HepG2 (cell line): ENCODE results near the gene P2RY6. TPM values are rescaled to one million over a fixed set of nuclear protein-coding genes. Genes with fewer than 3 reads are reported as not detected.
A peak's percentile ranks its signal among the peaks of the same experiment; 100 is the strongest.

Experiments
- ARHGAP35 ChIP-seq: sonication (generic); formaldehyde crosslinking; IDR thresholded peaks from 2 replicates; pipeline ENCODE4 v1.9.0; 2022; ENCODE audit warnings: mild to moderate bottlenecking, inconsistent platforms, moderate library complexity, missing genetic modification reagents, borderline replicate concordance
- CC2D1A ChIP-seq: sonication (generic); formaldehyde crosslinking; IDR thresholded peaks from 2 replicates; pipeline ENCODE4 v1.8.1; 2023; ENCODE audit warnings: mild to moderate bottlenecking, missing genetic modification reagents
- FOSL1 ChIP-seq: sonication (generic); formaldehyde crosslinking; IDR thresholded peaks from 2 replicates; pipeline ENCODE4 v1.9.0; 2021; ENCODE audit warnings: missing genetic modification reagents, borderline replicate concordance
- FOSL2 ChIP-seq: sonication (generic); formaldehyde crosslinking; IDR thresholded peaks from 2 replicates; pipeline ENCODE4 v1.4.0; 2020; ENCODE audit warnings: missing genetic modification reagents
- HHEX ChIP-seq: IDR thresholded peaks from 2 replicates; pipeline ENCODE4 v1.6.1; 2016; ENCODE audit warnings: control low read depth
- HNRNPLL ChIP-seq: fragments of 200-400 bp; formaldehyde crosslinking; IDR thresholded peaks from 2 replicates; pipeline ENCODE4 v1.6.1; 2017; ENCODE audit warnings: mild to moderate bottlenecking, low read depth, low read length; ENCODE audit not compliant: poor library complexity, severe bottlenecking
- KAT2B ChIP-seq: fragments of 150-350 bp; IDR thresholded peaks from 2 replicates; pipeline ENCODE4 v1.6.1; 2014; ENCODE audit warnings: low read depth, low read length, borderline replicate concordance
- KLF16 ChIP-seq, 2 experiments: sonication (generic) in 1 of 2; formaldehyde crosslinking in 1 of 2; IDR thresholded peaks; 2 replicates each; pipeline versions ENCODE4 v1.6.1 to v1.8.0; 2016 to 2023; ENCODE audit warnings: missing genetic modification reagents in 2 of 2, missing compliant biosample characterization in 1 of 2
- KMT2B ChIP-seq: IDR thresholded peaks from 2 replicates; pipeline ENCODE4 v1.6.1; 2016; ENCODE audit warnings: missing genetic modification reagents, missing compliant biosample characterization
- LBX2 ChIP-seq: sonication (generic); formaldehyde crosslinking; IDR thresholded peaks from 2 replicates; pipeline ENCODE4 v1.5.0; 2020; ENCODE audit warnings: missing genetic modification reagents, mild to moderate bottlenecking, borderline replicate concordance
- MAZ ChIP-seq, 2 experiments: sonication (generic) in 1 of 2; formaldehyde crosslinking in 1 of 2; IDR thresholded peaks; 2 replicates each; pipeline versions ENCODE4 v1.5.0 to v1.6.1; 2012 to 2020; ENCODE audit warnings: low read depth in 2 of 2, mild to moderate bottlenecking in 2 of 2, borderline replicate concordance in 1 of 2, improper control_type of control experiment in 1 of 2, low read length in 1 of 2, missing genetic modification reagents in 1 of 2, moderate library complexity in 1 of 2
- MEF2D ChIP-seq: sonication (generic); formaldehyde crosslinking; IDR thresholded peaks from 2 replicates; pipeline ENCODE4 v1.5.1; 2020; ENCODE audit warnings: mild to moderate bottlenecking, missing genetic modification reagents
- MIXL1 ChIP-seq: IDR thresholded peaks from 2 replicates; pipeline ENCODE4 v1.6.1; 2016
- MTF2 ChIP-seq: sonication (generic); formaldehyde crosslinking; IDR thresholded peaks from 2 replicates; pipeline ENCODE4 v1.5.0; 2020; ENCODE audit warnings: missing genetic modification reagents, borderline replicate concordance
- NR2F2 ChIP-seq: IDR thresholded peaks from 2 replicates; pipeline ENCODE4 v1.6.1; 2012; ENCODE audit warnings: low read depth, inconsistent platforms, borderline replicate concordance
- PREB ChIP-seq: sonication (generic); formaldehyde crosslinking; IDR thresholded peaks from 2 replicates; pipeline ENCODE4 v1.4.0; 2020; ENCODE audit warnings: missing genetic modification reagents
- SNAPC2 ChIP-seq: sonication (generic); formaldehyde crosslinking; IDR thresholded peaks from 2 replicates; pipeline ENCODE4 v1.8.1; 2022; ENCODE audit warnings: mild to moderate bottlenecking, missing genetic modification reagents
- SOX5 ChIP-seq: IDR thresholded peaks from 2 replicates; pipeline ENCODE4 v1.6.1; 2016; ENCODE audit warnings: borderline replicate concordance
- TCF12 ChIP-seq, 2 experiments: fragments of 450-650 bp in 1 of 2; sonication (generic) in 1 of 2; formaldehyde crosslinking in 1 of 2; IDR thresholded peaks; 2 replicates each; pipeline versions ENCODE4 v1.6.1 to v1.8.0; 2017 to 2022; ENCODE audit warnings: antibody characterized with exemption in 1 of 2, mild to moderate bottlenecking in 1 of 2, missing genetic modification reagents in 1 of 2, moderate library complexity in 1 of 2
- ZFP36L1 ChIP-seq: sonication (generic); formaldehyde crosslinking; IDR thresholded peaks from 2 replicates; pipeline ENCODE4 v1.8.0; 2022; ENCODE audit warnings: mild to moderate bottlenecking, missing genetic modification reagents, moderate library complexity
- ZNF20 ChIP-seq: sonication (generic); formaldehyde crosslinking; IDR thresholded peaks from 2 replicates; pipeline ENCODE4 v1.4.0; 2020; ENCODE audit warnings: mild to moderate bottlenecking, moderate library complexity, missing genetic modification reagents
- ZNF205 ChIP-seq: IDR thresholded peaks from 2 replicates; pipeline ENCODE4 v1.6.1; 2018; ENCODE audit warnings: missing biosample characterization, missing genetic modification reagents
- ZNF431 ChIP-seq: sonication (generic); formaldehyde crosslinking; IDR thresholded peaks from 2 replicates; pipeline ENCODE4 v1.9.0; 2022; ENCODE audit warnings: missing genetic modification reagents, low read depth, mild to moderate bottlenecking, borderline replicate concordance
- ZNF460 ChIP-seq: sonication (generic); formaldehyde crosslinking; IDR thresholded peaks from 2 replicates; pipeline ENCODE4 v1.5.1; 2020; ENCODE audit warnings: missing genetic modification reagents, mild to moderate bottlenecking, borderline replicate concordance
- ZNF7 ChIP-seq: IDR thresholded peaks from 2 replicates; pipeline ENCODE4 v1.6.1; 2016; ENCODE audit warnings: missing biosample characterization, missing genetic modification reagents
- polyA plus RNA-seq, 8 experiments: library from polyadenylated mRNA; depleted of rRNA in 3 of 8; stranded (reverse) in 7 of 8; unstranded in 1 of 8; fragments of >200 nt; fragmentation: Illumina TruSeq in 4 of 8; extraction: Trizol in 4 of 8; gene quantifications; 2 replicates each; pipeline versions ENCODE4 v1.2.1 to v1.2.3, GENCODE V29; 2011 to 2016; ENCODE audit warnings: low read depth in 4 of 8, missing spikeins in 1 of 8, mixed read lengths in 1 of 8; ENCODE audit not compliant: insufficient read depth in 1 of 8
- total RNA-seq, 5 experiments: library from RNA; depleted of rRNA; stranded (reverse); fragments of >200 nt; fragmentation: Illumina TruSeq; extraction: Trizol; gene quantifications; 2 replicates each; pipeline ENCODE4 v1.2.3, GENCODE V29; 2016; ENCODE audit warnings: low read depth in 1 of 5
- TF ChIP-seq, protein P1 (sequence below): IDR thresholded peaks from 2 replicates; pipeline ENCODE4 v1.6.1; 2012; ENCODE audit warnings: inconsistent platforms
- TF ChIP-seq, protein P2 (sequence below): sonication (generic); formaldehyde crosslinking; conservative IDR thresholded peaks from 2 replicates; pipeline ENCODE4 v1.8.0; 2022; ENCODE audit warnings: mild to moderate bottlenecking, moderate library complexity, missing genetic modification reagents

The P2RY6 gene
- total and polyA plus RNA-seq, 2 of the 13 experiments (the other 11 are each of a cell fraction or from before 2014, with no cell fraction given), result 0.09 to 0.29 TPM

GRCh38 chr11:73237471-73238290 is 34.5 kb upstream of the P2RY6 start (continued):
- TF ChIP-seq CC2D1A (CRISPR knock-in tag), result no peak
- no peak for TF ChIP-seq ZNF460 (CRISPR knock-in tag)
- TF ChIP-seq, protein P1, sequence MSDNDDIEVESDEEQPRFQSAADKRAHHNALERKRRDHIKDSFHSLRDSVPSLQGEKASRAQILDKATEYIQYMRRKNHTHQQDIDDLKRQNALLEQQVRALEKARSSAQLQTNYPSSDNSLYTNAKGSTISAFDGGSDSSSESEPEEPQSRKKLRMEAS, result peak; percentile 77
- no peak for TF ChIP-seq HHEX (CRISPR knock-in tag)
- TF ChIP-seq ZNF7, result no peak
- no peak for TF ChIP-seq ARHGAP35 (CRISPR knock-in tag)
- TF ChIP-seq TCF12 (IDR thresholded peaks at IDR 0.05), result no peak
- TF ChIP-seq TCF12 (CRISPR knock-in tag; IDR thresholded peaks at IDR 0.05), result peak; percentile 30; the same call in 1 of the 2 replicates
- TF ChIP-seq ZNF205 (CRISPR knock-in tag), result no peak
- no peak for TF ChIP-seq HNRNPLL
- no peak for TF ChIP-seq KAT2B
- TF ChIP-seq FOSL1 (CRISPR knock-in tag), result peak; percentile 63; the same call in 1 of the 2 replicates
- TF ChIP-seq ZFP36L1 (CRISPR knock-in tag), result 0 out of 2 replicates have a peak, but pooled peaks have one; percentile 59
- TF ChIP-seq MAZ (IDR thresholded peaks at IDR 0.05; ENCODE audit: borderline replicate concordance, low read depth, low read length), result no peak
- TF ChIP-seq MAZ (CRISPR knock-in tag; IDR thresholded peaks at IDR 0.05; ENCODE audit: low read depth), result peak; percentile 54; the same call in 1 of the 2 replicates
- TF ChIP-seq MTF2, result no peak
- no peak for TF ChIP-seq PREB (CRISPR knock-in tag)
- peak; percentile 58; the same call in 1 of the 2 replicates for TF ChIP-seq MIXL1
- TF ChIP-seq, protein P2, sequence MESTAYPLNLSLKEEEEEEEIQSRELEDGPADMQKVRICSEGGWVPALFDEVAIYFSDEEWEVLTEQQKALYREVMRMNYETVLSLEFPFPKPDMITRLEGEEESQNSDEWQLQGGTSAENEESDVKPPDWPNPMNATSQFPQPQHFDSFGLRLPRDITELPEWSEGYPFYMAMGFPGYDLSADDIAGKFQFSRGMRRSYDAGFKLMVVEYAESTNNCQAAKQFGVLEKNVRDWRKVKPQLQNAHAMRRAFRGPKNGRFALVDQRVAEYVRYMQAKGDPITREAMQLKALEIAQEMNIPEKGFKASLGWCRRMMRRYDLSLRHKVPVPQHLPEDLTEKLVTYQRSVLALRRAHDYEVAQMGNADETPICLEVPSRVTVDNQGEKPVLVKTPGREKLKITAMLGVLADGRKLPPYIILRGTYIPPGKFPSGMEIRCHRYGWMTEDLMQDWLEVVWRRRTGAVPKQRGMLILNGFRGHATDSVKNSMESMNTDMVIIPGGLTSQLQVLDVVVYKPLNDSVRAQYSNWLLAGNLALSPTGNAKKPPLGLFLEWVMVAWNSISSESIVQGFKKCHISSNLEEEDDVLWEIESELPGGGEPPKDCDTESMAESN (CRISPR knock-in tag), result peak; percentile 75
- TF ChIP-seq ZNF431, result 0 out of 2 replicates have a peak, but pooled peaks have one; percentile 45
- TF ChIP-seq ZNF20, result no peak
- peak in 1 of 2 experiments; percentile 68; a peak in 1 of 4 replicates for TF ChIP-seq KLF16 (CRISPR knock-in tag; IDR thresholded peaks at IDR 0.05)
- TF ChIP-seq MEF2D, result peak; percentile 88
- TF ChIP-seq SOX5, result peak; percentile 82
- no peak for TF ChIP-seq SNAPC2 (CRISPR knock-in tag)
- TF ChIP-seq FOSL2 (CRISPR knock-in tag), result peak; percentile 95
- TF ChIP-seq KMT2B (CRISPR knock-in tag), result no peak
- TF ChIP-seq NR2F2, result no peak
- TF ChIP-seq LBX2 (CRISPR knock-in tag), result no peak
